Activated CD4-positive, alpha-beta T cell treated with anti-CD3 and anti-CD28 coated beads, Interleukin-2, Interleukin-4, amounts not matched to agents 100 ng/mL and 50 ng/mL, durations not matched to agents 16 hours and 8 hours (primary cell): ENCODE results near the gene ZNF816.
"Not testable (repeated sequence)": the region's sequence is repeated elsewhere in the genome, so short reads cannot be mapped to it uniquely, and the experiment has no call there.

Source experiments
- DNase-seq: peaks from one replicate; pipeline ENCODE4 v3.0.0-alpha.2; 2020; ENCODE audit warnings: low spot score

Gene ZNF816

GRCh38 chr19:52959613-52960295, 2.9 kb downstream of the ZNF816 start:
- DNase-seq: no peak

- no peak for DNase-seq
Observed at GRCh38 chr19:52957591-52957990, 5.1 kb downstream of the ZNF816 start.

GRCh38 chr19:52956917-52957316, 5.8 kb downstream of the ZNF816 start:
- DNase-seq: no peak

GRCh38 chr19:52949422-52949821, 13.3 kb downstream of the ZNF816 start:
- no peak for DNase-seq

GRCh38 chr19:52948025-52948770, 14.5 kb downstream of the ZNF816 start:
- no peak for DNase-seq

GRCh38 chr19:52946322-52947310, 16.1 kb downstream of the ZNF816 start:
- no peak for DNase-seq

- no peak for DNase-seq
Observed at GRCh38 chr19:52945652-52946321, 16.9 kb downstream of the ZNF816 start.

- DNase-seq: not testable (repeated sequence)
Observed at GRCh38 chr19:52944703-52945493, 17.8 kb downstream of the ZNF816 start.

GRCh38 chr19:52943884-52944643, 18.6 kb downstream of the ZNF816 start:
- no peak for DNase-seq

- no peak for DNase-seq
Observed at GRCh38 chr19:52943134-52943883, 19.4 kb downstream of the ZNF816 start.

- DNase-seq: peak; percentile 79
Observed at GRCh38 chr19:52942386-52943133, 20.1 kb downstream of the ZNF816 start.

- DNase-seq: no peak
Observed at GRCh38 chr19:52941941-52942385, 20.7 kb downstream of the ZNF816 start.

GRCh38 chr19:52941523-52941922, 21.2 kb downstream of the ZNF816 start:
- DNase-seq: not testable (repeated sequence)

- DNase-seq: not testable (repeated sequence)
Observed at GRCh38 chr19:52940905-52941304, 21.8 kb downstream of the ZNF816 start.

- DNase-seq: no peak
Observed at GRCh38 chr19:52938761-52939160, 23.9 kb downstream of the ZNF816 start.

GRCh38 chr19:52936954-52937325, 25.7 kb downstream of the ZNF816 start:
- no peak for DNase-seq

GRCh38 chr19:52936151-52936953, 26.3 kb downstream of the ZNF816 start:
- no peak for DNase-seq

- no peak for DNase-seq
Observed at GRCh38 chr19:52935434-52935833, 27.2 kb downstream of the ZNF816 start.
